Suprapubic skin (tissue), 3 donors: ENCODE measurements around the gene PLPP7.

Experiments used
- CTCF ChIP-seq, 2 donors: fragments of 200-600 bp in 1 of 2; fragments of 450-650 bp in 1 of 2; sonication (generic) in 1 of 2; IDR thresholded peaks; one replicate each; pipeline ENCODE4 v1.5.1; 2016 to 2019; ENCODE audit warnings: antibody characterized with exemption in 2 of 2, mild to moderate bottlenecking in 1 of 2, moderate library complexity in 1 of 2
- EP300 ChIP-seq: sonication (generic); formaldehyde crosslinking; IDR thresholded peaks from one replicate; pipeline ENCODE4 v1.6.1; 2017; ENCODE audit warnings: antibody characterized with exemption
- POLR2A ChIP-seq, 2 donors: fragments of 450-650 bp; IDR thresholded peaks; one replicate each; pipeline ENCODE4 v1.6.1; 2017; ENCODE audit warnings: antibody characterized with exemption in 2 of 2, mild to moderate bottlenecking in 2 of 2, moderate library complexity in 2 of 2

GRCh38 chr9:131308906-131309529 lies 19.5 kb downstream of the PLPP7 start:
- TF ChIP-seq CTCF (IDR thresholded peaks at IDR 0.05): no peak
- no peak for TF ChIP-seq POLR2A (IDR thresholded peaks at IDR 0.05)
- no peak for TF ChIP-seq EP300
